Amniotic epithelial cell (primary cell): Measurements from ENCODE around the gene PRPF4.

Experiments used
- DNase-seq: peaks from one replicate; pipeline ENCODE4 v3.0.0-alpha.2; 2010; ENCODE audit warnings: low read depth

The PRPF4 gene

GRCh38 chr9:113311961-113312360 lies 36.5 kb downstream of the PRPF4 start:
- DNase-seq = no peak

- no peak for DNase-seq
Observed at GRCh38 chr9:113313261-113313660, 37.8 kb downstream of the PRPF4 start.

GRCh38 chr9:113315231-113315630 lies 39.8 kb downstream of the PRPF4 start:
- DNase-seq = no peak

GRCh38 chr9:113316030-113316429 lies 40.6 kb downstream of the PRPF4 start:
- no peak for DNase-seq

GRCh38 chr9:113317777-113318176 lies 42.3 kb downstream of the PRPF4 start:
- DNase-seq = peak; percentile 4

GRCh38 chr9:113319054-113319453 lies 43.6 kb downstream of the PRPF4 start:
- DNase-seq = no peak

GRCh38 chr9:113320051-113320450 lies 44.6 kb downstream of the PRPF4 start:
- no peak for DNase-seq

- DNase-seq = no peak
Observed at GRCh38 chr9:113322671-113323070, 47.2 kb downstream of the PRPF4 start.

GRCh38 chr9:113326230-113326629 lies 50.8 kb downstream of the PRPF4 start:
- DNase-seq = no peak

- DNase-seq = no peak
Observed at GRCh38 chr9:113328045-113328782, 52.8 kb downstream of the PRPF4 start.

- DNase-seq = no peak
Observed at GRCh38 chr9:113331780-113332179, 56.3 kb downstream of the PRPF4 start.

GRCh38 chr9:113337714-113338113 lies 62.3 kb downstream of the PRPF4 start:
- no peak for DNase-seq

GRCh38 chr9:113340011-113340699 lies 64.7 kb downstream of the PRPF4 start, which contains the start of gene WDR31:
TSS of gene WDR31 (minus strand) at chr9:113340275. CDS start at chr9:113332022, 8,253 bp downstream.
- peak; percentile 84 for DNase-seq

GRCh38 chr9:113341712-113342410 lies 66.4 kb downstream of the PRPF4 start:
- no peak for DNase-seq
